Adipose tissue (tissue), 3 donors: ENCODE measurements around the gene RSL1D1. TPM values are rescaled to one million over a fixed set of nuclear protein-coding genes. Genes with fewer than 3 reads are reported as not detected.
A peak's percentile ranks its signal among the peaks of the same experiment; 100 is the strongest.

Experiments
- H3K27ac ChIP-seq: one replicate; pipeline ENCODE4 v1.5.1; 2013; ENCODE audit warnings: low read depth, low read length
- WGBS, 3 donors: extraction: QIAGEN DNeasy Blood & Tissue Kit; methylation state at CpG; one replicate each; pipeline ENCODE4 v1.1.7; 2013; 5-methylcytosine and 5-hydroxymethylcytosine counted together
- polyA plus RNA-seq, 3 donors: library from polyadenylated mRNA; stranded (reverse); fragments of 200-250 nt; gene quantifications; one replicate each; pipeline ENCODE4 v1.2.3, GENCODE V29; 2013
- donor health status: healthy with polysubstance abuse.
- donor health status: Bipolar disorder and iron deficiency.
- donor health status: healthy.

RSL1D1 gene
- polyA plus RNA-seq, 3 donors, result 78.8 to 147 (median 103) TPM

DNA sequence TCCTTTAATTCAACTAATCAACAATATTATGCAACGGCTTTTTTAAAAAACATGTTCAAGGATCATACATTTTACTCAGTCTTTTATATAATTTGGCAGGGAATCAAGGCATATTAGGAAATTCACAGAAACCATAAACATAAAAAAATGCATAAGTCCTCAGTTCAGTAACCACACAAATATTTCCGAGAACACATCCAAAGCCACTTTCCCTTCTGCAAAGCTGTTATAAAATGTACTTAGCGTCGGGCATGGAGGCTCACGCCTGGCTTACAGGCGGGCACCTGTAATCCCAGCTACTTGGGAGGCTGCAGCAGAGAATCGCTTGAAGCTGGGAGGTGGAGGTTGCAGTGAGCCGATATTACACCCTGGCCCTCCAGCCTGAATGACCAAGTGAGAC, 44.6 kb downstream of the RSL1D1 start:
- no peak overlapping the region for H3K27ac ChIP-seq
- WGBS, 3 donors, result 62 to 76% (median 65%) methylated on average over 8 of the region's 8 CpGs

DNA sequence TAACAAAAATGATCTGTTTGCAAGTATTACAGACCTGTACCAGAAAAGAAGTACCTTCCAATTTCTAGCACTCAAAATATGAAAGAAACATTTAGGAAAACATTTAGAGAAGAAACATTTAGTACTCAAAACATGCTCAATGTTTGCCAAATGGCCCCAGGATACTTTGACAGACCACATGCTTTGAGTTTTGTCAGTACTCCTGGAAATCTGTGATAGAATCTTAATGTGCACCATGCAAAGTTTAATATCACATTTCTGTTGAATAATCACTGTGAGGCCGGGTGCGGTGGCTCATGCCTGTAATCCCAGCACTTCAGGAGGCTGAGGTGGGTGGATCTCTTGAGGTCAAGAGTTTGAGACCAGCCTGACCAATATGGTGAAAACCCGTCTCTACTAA, 45.8 kb downstream of the RSL1D1 start:
- WGBS, 3 donors, result 77 to 91% (median 89%) methylated on average over 3 of the region's 3 CpGs
- no peak overlapping the region for H3K27ac ChIP-seq

DNA sequence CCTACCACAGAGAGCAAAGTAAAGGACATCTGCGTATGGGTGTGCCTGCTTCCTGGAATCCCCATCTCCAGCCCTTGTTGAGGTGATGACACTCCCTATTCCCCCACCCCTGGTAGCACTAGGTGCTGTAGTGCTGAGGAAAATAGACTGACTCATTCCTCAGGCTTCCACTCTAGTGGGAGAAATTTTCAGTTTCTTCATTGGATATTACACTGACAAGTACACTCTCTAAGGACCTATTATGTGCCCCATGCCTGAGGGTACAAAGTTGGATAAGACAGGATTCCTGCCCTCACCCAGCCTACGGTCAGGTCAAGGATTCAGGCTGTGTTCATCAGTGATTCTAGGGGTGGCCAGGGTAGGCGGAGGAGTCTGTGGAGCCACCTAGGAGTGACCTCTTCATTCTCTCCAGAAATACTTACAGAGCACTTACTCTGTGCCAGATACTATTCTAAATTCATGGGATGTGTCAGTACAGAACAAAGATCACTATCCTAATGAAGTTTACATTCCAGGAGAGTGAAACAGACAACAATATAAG, 49.8 kb downstream of the RSL1D1 start:
- no peak overlapping the region for H3K27ac ChIP-seq
- 84 to 94% (median 93%) methylated on average over 3 of the region's 3 CpGs for WGBS, 3 donors

DNA sequence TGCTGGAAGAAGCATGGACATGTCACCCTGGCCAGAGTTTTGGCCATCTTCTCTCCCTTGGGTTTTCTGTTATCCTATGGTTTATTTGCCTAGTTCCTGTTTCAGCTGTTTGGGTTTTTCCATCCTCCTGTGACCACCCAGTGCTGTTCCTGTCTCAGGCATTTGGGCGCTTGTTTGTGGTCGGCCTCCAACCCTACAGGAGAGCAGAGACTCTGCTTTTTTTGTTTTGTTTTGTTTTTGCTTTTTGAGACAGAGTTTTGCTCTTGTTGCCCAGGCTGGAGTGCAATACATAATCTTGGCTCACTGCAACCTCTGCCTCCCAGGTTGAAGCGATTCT, 51.0 kb downstream of the RSL1D1 start:
- 72 to 96% (median 74%) methylated on average over 3 of the region's 3 CpGs for WGBS, 3 donors

DNA sequence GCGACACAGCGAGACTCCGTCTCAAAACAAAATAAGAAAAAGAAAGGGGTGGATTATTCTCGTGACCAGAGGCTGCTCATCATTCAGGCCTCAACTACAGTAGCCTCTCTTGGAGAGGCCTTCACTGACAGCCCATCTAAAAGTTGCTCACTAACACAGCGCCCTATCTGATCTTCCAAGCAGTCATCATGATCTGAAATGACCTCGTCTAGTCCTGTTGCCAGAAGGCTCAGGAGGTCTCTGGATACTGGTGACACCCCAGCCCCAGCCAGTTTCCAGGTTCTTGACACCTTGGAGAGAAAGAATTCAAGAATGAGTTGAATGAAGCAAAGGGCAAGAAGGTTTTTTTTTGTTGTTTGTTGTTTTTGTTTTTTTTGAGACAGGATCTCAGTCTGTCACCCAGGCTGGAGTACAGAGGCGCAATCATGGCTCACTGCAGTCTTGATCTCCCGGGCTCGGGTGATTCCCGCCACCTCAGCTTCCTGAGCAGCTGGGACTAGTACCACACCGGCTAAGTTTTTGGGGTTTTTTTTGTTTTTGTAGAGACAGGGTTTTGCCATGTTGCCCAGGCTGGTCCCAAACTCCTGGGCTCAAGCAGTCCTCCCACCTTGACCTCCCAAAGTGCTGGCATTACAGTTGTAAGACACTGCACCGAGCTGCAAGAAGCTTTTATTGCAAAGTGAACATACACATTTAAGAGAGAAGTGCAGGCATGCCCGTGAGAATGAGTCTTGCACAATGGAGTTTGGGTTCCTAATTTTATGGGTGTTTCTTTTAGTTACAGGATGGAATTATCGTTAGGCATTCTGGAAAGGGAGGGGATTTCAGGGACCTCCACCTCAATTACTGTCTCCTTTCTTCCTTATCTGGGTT, 51.6 kb downstream of the RSL1D1 start:
- 67 to 85% (median 72%) methylated on average over 14 of the region's 14 CpGs for WGBS, 3 donors
- H3K27ac ChIP-seq, result no peak overlapping the region

More for the DNA sequence above, 51.0 kb downstream of the RSL1D1 start:
- no peak overlapping the region for H3K27ac ChIP-seq

DNA sequence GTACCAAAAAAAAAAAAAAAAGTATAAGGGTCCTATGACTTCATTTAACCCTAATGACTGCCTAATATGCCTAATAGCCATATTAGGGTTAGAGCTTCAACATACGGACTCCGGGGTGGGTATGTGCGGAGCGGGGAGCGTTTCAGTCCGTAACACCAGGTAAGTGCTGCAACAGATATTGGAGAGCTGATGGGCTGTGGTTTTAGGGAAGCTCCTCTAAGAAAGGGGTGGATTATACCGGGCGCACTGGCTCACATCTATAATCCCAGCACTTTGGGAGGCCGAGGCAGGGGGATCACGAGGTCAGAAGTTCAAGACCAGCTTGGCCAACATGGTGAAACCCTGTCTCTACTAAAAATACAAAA, 52.3 kb downstream of the RSL1D1 start:
- WGBS, 3 donors, result 91 to 97% (median 95%) methylated on average over 10 of the region's 10 CpGs
- H3K27ac ChIP-seq, result no peak overlapping the region

DNA sequence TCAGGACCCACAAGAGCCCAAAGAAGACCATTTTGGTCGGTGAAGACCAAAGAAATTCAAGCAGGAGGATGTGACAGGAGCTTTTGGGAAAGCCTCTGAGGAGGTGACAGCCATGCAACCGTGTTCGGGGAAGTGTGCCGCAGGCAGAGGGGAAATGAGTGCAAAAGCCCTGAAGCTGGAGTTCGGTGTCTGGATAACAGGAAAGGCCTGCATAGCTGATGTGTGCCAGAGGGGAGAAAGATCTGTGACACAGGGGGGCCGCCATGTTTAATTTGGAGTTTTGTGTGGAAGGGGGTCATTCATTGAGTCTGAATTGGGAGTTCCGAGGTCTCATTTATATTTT, 53.4 kb downstream of the RSL1D1 start:
- peak overlapping the region; percentile 93 for H3K27ac ChIP-seq
- WGBS, 3 donors, result 1 to 4% (median 4%) methylated on average over 7 of the region's 7 CpGs

DNA sequence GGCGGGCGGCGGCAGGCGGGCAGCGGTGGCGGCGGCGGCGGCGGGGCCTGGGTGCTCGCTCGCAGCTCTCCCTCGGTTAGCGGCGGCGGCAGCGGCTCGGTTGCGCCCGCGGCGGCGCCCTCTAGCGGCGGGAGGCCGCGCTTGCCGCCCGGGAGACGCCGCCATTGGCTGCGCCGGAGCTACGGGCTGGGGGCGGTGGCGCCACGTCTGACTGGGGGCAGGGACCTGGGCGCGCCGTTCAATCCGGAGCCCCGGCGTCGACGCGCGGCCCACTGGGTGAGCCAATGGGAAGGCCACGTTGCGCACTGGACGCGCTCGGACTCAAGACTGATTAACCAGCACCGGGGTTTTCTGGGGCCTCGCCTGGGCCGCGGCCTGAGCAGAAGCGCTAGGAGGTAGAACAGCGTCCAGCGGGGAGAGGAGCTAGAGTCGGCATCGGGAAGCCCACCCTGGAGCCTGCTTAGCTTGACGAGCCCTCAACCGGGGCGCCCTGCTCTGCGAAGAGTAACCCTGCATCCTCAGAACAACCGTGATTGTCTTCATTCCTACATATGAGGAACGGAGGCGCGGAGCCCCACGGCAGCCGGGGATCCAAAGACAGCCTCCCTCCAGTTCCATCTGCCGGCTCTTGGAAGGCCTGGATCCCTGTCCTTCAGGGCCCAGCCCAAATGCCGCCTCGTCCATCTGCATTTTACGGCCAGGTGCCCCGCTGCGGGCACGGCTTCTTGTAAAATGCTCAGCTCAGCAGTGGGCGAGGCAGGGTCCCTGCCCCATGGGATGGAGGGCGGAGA, 54.0 kb downstream of the RSL1D1 start, which contains the start of gene ZC3H7A:
Gene ZC3H7A (minus strand): TSS at position 93 of the 791 bp plus-strand sequence. CDS start 14,904 bp downstream, outside the sequence.
- peak within 1 kb of the TSS; percentile 93 for H3K27ac ChIP-seq
- 0 to 1% (median 1%) methylated on average over 67 to 80 of the region's 80 CpGs for WGBS, 3 donors

DNA sequence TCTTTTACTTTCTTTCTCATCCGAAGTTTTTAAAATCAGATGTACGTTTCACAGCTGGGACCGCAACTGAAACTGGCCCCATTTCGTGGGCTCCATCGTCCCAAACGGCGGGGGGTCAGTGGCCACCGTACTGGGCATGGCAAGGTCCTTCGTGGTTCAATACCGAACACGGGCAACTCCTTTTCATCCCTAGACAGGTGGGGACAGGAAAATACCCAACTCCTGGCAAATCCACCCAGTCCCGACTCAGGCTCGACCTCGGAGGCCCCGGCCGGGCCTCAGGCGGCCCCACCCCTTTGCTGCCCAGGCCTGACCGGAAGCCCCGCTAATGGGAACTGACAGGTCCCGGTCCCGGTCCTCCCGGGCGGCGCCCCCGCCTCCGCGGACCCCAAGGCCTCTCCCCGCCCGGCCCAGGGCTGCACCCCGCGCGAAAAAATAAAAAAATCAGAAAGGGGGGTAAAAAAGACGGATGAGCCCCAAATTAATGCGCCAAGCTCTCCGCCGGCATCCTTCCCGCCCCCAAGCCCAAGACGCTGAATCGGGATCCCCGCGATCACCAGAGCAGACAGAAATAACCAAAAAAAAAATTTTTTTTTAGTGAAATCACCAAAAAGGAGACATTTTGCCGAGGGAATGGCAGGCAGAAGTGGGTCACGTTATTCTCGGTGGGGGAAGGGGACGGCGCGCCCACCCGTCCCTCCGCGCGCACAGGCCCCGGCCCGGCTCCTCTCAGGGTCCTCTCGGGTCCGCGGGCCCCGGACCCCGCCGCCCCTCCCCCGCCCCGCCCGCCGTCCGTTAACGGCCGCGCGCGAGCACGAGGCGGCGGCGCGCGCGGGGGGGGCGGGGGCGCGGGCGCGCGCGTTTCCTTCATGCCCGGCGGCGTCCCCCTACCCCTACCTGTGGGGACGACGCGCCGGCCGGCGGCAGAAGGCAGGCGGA, 54.8 kb downstream of the RSL1D1 start:
- WGBS, 3 donors, result 1% methylated on average over 54 to 76 of the region's 93 CpGs
- peak overlapping the region; percentile 92 for H3K27ac ChIP-seq

DNA sequence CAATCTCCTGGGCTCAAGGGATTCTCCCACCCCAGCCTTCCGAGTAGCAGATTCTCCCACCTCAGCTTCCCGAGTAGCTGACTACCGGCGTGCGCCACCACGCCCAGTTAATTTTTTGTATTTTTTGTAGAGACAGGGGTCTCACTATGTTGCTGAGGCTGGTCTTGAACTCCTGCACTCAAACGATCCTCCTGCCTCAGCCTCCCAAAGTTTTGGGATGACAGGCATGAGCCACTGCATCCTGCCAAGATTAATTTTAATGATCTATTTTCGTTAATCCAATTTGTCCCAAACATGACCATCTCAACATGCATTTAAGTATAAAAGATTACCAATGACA, 55.5 kb downstream of the RSL1D1 start:
- H3K27ac ChIP-seq, result peak overlapping the region; percentile 92
- WGBS, 3 donors, result 49 to 56% (median 55%) methylated on average over 8 of the region's 8 CpGs

DNA sequence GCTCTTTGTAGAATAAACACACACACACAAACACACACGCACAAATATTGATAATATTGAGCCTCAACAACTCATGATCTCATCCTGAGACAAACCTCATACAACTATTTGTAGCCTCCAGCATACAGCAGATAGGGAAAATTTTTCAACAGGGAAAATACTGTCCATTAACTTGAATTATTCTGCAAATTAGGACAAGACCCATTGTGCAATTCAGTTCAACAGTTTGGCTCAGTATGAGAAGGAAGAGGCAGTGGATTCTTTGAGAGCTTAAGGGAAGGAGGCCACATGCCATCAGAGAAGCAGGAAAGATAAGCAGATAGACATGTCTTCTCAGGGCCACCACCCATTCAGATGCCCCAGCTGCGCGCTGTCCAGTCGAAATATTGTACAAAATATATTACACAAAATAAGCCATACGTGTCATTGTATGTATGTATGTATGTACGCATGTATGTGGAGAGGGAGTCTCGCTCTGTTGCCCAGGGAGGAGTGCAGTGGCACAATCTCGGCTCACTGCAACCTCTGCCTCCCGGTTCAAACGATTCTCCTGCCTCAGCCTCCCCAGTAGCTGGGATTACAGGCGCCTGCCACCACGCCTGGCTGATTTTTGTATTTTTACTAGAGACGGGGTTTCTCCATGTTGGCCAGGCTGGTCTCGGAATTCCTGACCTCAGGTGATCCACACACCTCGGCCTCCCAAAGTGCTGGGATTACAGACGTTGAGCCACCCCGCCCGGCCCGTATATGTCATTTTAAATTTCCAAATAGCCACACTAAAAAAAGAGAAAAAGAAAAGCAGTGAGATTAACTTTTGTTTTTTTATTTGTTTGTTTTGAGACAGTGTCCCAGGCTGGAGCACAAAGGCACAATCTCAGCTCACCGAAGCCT, 56.1 kb downstream of the RSL1D1 start:
- 75 to 88% (median 80%) methylated on average over 20 of the region's 20 CpGs for WGBS, 3 donors
- no peak overlapping the region for H3K27ac ChIP-seq

DNA sequence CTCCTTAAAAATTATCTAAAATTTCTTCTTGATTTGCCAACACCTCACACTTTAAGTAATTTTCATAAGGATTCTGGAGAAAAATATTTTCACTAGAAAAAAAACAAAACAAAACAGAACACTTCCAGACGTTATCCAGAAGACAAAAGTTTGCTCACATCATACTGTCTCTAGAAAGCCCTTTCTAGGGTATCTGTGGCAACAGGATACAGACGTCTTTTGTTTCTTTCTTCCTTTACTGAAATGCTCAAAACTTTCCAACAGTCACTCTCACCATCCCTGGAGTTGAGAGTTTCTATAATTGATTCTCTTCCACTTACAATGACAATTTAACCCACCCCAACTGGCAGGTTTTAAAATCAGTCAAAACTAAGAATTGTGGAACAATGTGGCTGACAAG, 56.9 kb downstream of the RSL1D1 start:
- H3K27ac ChIP-seq, result no peak overlapping the region
- 12 to 24% (median 15%) methylated on average over 2 of the region's 2 CpGs for WGBS, 3 donors

DNA sequence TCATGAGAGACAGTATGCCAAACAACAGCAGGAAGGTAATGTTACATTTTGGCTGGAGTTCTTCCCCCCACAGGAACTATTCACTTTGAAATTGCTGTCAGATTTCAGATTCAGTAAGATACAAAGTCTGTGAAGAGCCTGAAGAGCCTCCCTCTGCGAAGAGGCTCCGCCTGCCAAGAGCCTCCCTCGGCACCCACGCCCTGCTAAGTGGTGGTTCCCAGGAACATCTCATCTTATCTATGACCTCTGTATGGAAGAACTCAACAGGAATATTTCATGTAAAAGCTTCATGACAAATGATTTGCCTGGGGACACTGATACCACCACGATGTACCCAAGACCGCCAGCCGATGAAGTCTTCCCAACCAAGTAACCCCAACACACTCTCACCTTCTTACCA, 57.5 kb downstream of the RSL1D1 start:
- WGBS, 3 donors, result 54 to 66% (median 60%) methylated on average over 7 of the region's 7 CpGs
- H3K27ac ChIP-seq, result no peak overlapping the region

DNA sequence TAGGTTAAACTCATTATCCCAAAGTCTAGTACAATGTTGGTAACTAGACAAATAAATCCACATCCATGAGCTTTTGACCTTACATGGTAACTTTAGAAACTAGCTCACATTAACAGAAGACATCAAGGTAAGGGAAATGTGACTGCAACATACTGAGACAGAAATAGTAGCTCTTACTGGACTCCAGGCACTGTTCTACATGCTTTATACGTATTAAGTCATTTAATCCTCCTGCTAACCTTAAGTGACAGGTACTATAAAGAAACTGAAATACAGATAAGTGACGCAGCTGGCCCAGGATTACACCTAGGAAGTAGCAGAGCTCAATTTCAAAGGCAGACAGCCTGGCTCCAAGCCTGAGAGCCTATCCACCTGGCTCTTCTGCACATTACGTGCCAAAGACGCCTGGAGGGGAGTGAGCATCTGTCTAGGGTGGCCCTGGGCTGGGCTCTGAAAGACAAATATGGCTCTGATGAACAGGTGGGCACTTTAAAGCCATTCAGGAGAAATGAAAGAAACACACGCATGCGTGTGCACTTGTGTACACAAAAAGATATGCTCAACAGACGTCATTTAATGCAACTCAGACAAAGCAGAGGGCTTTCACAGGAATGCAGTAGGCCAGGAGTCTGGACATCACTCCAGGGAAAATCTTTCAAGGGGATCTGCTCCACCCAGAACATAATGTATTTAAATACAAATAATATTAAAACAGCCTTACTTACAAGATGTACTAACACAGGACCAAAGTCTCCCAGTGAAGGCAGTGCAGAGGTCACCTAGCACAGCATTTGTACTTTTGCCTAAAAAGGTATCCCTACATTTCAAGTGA, 58.7 kb downstream of the RSL1D1 start:
- 31 to 81% (median 74%) methylated on average over 7 of the region's 7 CpGs for WGBS, 3 donors
- H3K27ac ChIP-seq, result no peak overlapping the region

DNA sequence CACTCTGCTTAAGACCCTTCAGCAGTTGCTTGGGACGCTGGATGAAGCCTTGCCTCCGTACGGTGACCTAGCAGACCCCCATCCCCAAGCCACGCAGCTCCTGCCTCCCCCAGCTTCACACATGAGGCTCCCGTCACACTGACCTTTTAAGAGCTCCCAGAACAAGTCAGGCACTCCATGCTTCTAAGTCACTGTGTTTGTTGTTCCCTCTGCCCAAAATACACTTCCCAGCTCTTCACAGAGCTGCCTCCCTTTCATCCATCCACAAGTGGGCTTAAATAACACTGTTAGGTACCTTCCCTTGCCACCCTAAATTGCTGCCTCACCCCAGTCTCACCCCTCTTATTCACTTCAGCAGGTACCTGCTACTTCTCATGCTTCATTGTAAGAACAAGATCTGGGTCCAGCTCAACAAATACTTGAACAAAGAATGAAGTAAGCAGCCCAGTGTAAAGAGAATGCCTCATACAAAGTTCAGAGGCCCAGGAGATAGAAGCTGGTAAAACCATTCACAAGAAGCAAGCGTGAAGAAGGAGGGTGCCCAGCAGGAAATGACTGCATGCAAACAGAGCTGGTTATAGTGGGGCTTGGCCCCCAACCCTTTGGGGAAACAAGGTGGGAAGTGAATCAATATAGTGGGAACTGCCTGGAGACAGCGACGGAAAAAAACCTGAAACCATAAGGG, 60.1 kb downstream of the RSL1D1 start:
- H3K27ac ChIP-seq, result no peak overlapping the region
- 77 to 81% (median 79%) methylated on average over 8 of the region's 8 CpGs for WGBS, 3 donors

DNA sequence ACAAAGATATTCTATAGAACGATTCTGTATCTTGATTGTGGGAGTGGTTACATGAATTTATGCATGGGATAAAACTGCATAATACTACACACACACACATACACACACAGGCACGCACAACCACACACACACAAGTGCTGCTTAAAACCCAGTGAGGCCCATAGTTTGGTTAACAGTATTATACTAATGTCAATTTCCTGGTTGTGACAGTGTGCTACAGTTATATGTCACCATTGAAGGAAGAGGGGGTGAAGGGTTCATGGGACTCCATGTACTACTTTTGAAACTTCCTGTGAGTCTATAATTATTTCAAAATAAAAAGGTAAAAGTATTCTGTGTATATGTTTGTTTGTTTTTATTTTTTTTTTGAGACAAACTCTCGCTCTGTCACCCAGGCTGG, 62.4 kb downstream of the RSL1D1 start:
- 66 to 89% (median 66%) methylated on average over 3 of the region's 3 CpGs for WGBS, 3 donors
- H3K27ac ChIP-seq, result no peak overlapping the region
